IPS-NIHi11 (cell line): Measurements from ENCODE around the gene NELL1.

Experiments
- DNase-seq: peaks from one replicate; pipeline ENCODE4 v3.0.0; 2012; ENCODE audit warnings: mixed read lengths, low spot score

NELL1 gene

GRCh38 chr11:21564833-21565682, 895.7 kb downstream of the NELL1 start:
- no peak for DNase-seq

- DNase-seq, result no peak
Measured at GRCh38 chr11:21566521-21567117, 897.2 kb downstream of the NELL1 start.

- DNase-seq, result no peak
Measured at GRCh38 chr11:21567645-21568290, 898.4 kb downstream of the NELL1 start.

GRCh38 chr11:21572210-21572609, 902.8 kb downstream of the NELL1 start:
- no peak for DNase-seq

- no peak for DNase-seq
Measured at GRCh38 chr11:21582791-21583190, 913.4 kb downstream of the NELL1 start.

GRCh38 chr11:21588754-21589153, 919.4 kb downstream of the NELL1 start:
- DNase-seq, result no peak

GRCh38 chr11:21602699-21603098, 933.3 kb downstream of the NELL1 start:
- no peak for DNase-seq

- DNase-seq, result no peak
Measured at GRCh38 chr11:21603886-21604285, 934.5 kb downstream of the NELL1 start.

GRCh38 chr11:21604564-21604963, 935.2 kb downstream of the NELL1 start:
- DNase-seq, result no peak

- no peak for DNase-seq
Measured at GRCh38 chr11:21612326-21612725, 942.9 kb downstream of the NELL1 start.

- no peak for DNase-seq
Measured at GRCh38 chr11:21614961-21615360, 945.6 kb downstream of the NELL1 start.

GRCh38 chr11:21615955-21616371, 946.6 kb downstream of the NELL1 start:
- no peak for DNase-seq

- no peak for DNase-seq
Measured at GRCh38 chr11:21622566-21622965, 953.2 kb downstream of the NELL1 start.

GRCh38 chr11:21622995-21623394, 953.6 kb downstream of the NELL1 start:
- peak; percentile 13 for DNase-seq
